Erythroblast (primary cell): ENCODE data around the gene NCAM2.

Experiments
- GATA1 ChIP-seq: IDR thresholded peaks from 2 replicates; pipeline ENCODE4 v1.6.1; 2011; ENCODE audit warnings: low read depth, mild to moderate bottlenecking, control low read depth, low read length, moderate library complexity
- POLR2A ChIP-seq: IDR thresholded peaks from 2 replicates; pipeline ENCODE4 v1.6.1; 2011; ENCODE audit warnings: mild to moderate bottlenecking, low read length

- no peak for TF ChIP-seq POLR2A
- no peak for TF ChIP-seq GATA1
These were observed 197.3 kb downstream of the NCAM2 start for GRCh38 chr21:21195417-21195943.
